ENCODE data around the gene AGMAT. TPM values are rescaled to one million over a fixed set of nuclear protein-coding genes. Genes with fewer than 3 reads are reported as not detected.

Gene AGMAT
- total RNA-seq, 1 donor from 2014 or later, result 2.0 TPM

DNA sequence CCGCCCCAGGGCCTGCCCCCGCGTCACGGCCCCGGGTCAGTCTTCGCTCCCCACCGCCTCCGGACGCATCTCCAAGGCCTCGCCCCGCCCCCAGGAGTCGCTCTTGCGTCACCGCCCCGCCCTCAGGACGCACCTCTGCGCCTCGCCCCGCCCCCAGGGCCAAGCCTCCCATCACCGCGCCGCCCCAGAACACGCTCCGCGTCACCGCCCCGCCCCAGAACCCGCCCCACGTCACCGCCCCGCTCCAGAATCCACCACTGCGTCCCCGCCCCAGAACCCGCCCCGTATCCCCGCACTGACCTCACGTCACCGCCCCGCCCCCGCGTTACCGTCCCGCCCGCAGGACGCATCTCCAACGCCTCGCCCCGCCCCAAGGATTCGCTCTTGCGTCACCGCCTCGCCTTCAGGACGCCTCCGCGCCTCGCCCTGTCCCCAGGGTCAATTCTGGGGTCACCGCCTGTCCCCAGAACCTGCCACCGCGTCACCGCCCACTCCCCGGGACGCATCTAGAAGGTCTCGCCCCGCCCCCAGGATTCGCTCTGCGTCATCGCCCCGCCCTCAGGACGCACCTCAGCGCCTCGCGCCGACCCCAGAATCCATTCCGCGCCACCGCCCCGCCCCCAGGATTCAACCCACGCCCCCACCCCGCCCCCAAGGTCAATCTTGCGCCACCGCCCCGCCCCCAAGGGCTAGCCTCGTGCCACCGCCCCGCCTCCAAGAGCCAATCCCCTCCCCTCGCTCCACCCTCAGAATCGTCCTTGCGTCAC lies 60.4 kb downstream of the AGMAT start:
- DNase-seq (ENCODE audit: low spot score), result peak; percentile 100

DNA sequence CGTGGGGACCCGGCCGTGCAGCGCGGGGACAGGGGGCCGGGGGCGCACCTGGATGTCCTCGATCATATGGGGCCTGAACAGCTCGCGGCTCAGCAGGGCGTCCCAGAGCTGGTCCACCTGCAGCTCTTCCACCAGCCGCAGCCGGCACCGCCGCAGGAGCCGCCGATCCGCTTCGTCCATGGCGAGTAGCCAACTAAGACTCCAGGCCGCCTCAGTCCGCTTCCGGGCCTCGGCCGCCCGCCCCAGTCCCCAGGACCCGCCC lies 60.9 kb downstream of the AGMAT start, which contains the start of gene CASP9:
CASP9 (minus strand) TSS at position 195 of the 262 bp plus-strand sequence; CDS start at position 180, 15 bp downstream.
- DNase-seq (ENCODE audit: low spot score), result no peak

DNA sequence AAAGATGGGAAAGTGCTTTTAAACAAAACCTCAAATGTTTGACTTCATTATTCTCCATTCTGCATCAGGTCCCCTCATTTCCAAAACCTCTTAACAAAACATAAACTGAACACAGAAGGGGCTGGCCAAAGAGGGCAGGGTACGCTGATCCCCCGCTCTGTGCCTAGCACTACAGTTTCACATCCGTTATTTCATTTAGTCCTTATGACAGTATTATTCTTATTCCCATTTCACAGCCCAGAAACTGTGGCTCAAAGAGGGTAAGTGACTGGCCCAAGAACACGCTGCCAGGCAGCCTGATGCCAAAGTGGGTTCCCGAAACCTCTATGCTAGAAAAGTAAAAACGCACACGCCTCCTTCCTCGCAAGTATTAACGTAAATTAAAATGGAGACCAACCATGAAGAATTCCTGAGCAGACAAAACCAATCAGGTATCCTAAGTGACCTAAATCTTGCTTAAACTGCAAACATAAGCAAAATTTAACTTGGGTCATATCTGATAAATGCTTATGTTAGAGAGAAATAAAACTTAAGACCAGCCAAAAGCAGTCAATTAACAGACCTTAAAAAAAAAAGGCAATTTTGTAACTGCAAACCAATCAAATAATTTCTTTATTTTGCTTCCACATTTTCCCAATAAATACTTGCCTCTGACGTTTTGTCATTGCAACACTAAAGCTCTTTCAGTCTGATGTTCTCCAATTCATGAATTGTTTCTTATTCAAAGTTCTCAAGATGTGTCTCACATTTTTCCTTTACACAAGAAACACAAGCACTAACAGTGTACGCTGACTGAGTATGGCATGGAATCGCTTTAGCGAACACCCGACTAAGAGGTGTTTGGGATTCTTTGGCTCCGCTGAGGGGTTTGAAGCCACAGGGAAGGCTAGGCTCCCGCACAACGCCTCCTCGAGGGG lies 61.5 kb downstream of the AGMAT start:
- DNase-seq (ENCODE audit: low spot score), result no peak

DNA sequence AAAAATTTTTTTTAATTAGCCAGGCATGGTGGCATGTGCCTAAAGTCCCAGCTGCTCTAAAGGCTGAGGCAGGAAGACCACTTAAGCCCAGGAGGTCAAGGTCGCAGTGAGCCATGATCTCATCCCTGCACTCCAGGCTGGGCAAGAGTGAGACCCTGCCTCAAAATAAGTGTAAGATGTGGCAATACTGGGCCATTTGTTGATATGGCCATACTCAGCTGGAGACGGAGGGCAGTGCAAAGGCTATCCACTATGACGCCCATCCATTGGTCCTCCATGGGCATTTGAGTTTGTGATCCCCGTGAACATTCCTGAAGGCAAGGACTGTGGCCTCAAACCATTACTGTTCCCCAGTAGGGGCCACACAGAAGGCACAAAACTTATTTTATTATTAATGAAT lies 62.3 kb downstream of the AGMAT start:
- no peak for DNase-seq (ENCODE audit: low spot score)

Other genes starting within 250 kb of the AGMAT start
- 103 TPM for gene EFHD2, start 175.2 kb downstream of the AGMAT start, total RNA-seq
- not detected for gene CTRC, start 146.6 kb downstream of the AGMAT start, total RNA-seq
- gene CELA2A, start 128.3 kb downstream of the AGMAT start, total RNA-seq, result 0.44 TPM
- not detected for gene CELA2B, start 108.9 kb downstream of the AGMAT start, total RNA-seq
- gene CASP9, start 60.8 kb downstream of the AGMAT start, total RNA-seq, result 16.8 TPM
- gene DNAJC16, start 58.2 kb downstream of the AGMAT start, total RNA-seq, result 43.8 TPM
- gene DDI2, start 32.4 kb upstream of the AGMAT start, total RNA-seq, result 92.0 TPM
- gene PLEKHM2, start 99.3 kb upstream of the AGMAT start, total RNA-seq, result 40.6 TPM
- 3.9 TPM for gene SLC25A34, start 151.2 kb upstream of the AGMAT start, total RNA-seq
- not detected for gene TMEM82, start 157.4 kb upstream of the AGMAT start, total RNA-seq
- gene FBLIM1, start 173.7 kb upstream of the AGMAT start, total RNA-seq, result 81.8 TPM
- 0.96 TPM for gene UQCRHL, start 222.6 kb upstream of the AGMAT start, total RNA-seq

Data from ureter (tissue), 1 donor.